HEK293T (cell line): ENCODE data around the gene AQP1.

Source experiments
- BHLHE40 ChIP-seq: fragments of 450-650 bp; IDR thresholded peaks from 2 replicates; pipeline ENCODE4 v1.6.1; 2016; ENCODE audit warnings: mild to moderate bottlenecking, moderate library complexity, borderline replicate concordance
- L3MBTL2 ChIP-seq: fragments of 450-650 bp; conservative IDR thresholded peaks from 2 replicates; pipeline ENCODE4 v1.6.1; 2016; ENCODE audit warnings: mild to moderate bottlenecking
- SP1 ChIP-seq: fragments of 450-650 bp; IDR thresholded peaks from 2 replicates; pipeline ENCODE4 v1.6.1; 2017
- SUZ12 ChIP-seq: fragments of 450-650 bp; IDR thresholded peaks from 2 replicates; pipeline ENCODE4 v1.6.1; 2016; ENCODE audit warnings: mild to moderate bottlenecking

DNA sequence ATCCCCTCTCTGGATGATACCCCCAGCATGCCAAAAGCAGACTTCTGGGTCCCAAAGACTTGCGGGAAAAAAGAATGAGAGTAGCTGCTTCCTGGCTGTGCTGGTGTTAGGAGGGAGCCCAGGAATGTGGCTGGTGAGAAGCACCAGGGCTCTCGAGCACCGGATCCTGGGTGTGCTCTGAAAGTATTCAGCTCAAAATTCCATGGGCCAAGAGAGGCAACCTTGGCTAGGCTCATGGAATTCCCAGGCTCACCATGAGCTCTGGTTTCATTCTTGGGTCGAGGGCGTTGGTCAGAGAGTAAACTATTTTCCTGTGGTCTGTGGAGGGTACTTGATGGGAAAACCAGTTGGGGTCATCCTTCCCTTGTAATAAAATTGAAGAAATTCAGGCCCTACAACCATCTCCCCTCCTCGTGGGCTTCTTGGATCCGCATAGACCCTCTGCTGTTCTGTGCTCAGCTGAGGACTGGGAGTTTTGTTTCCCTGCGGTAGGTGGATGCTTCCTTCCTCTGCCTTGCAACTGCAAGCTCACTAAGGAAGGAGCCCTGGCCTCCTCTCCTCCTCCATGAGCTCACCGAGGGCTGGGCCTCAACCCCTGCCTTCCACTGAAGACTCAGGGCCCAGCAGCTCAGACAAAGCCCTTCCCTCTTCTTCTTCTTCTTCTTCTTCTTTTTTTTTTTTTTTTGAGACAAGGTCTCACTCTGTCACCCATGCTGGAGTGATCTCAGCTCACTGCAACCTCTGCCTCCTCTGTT, 34.5 kb upstream of the AQP1 start:
- TF ChIP-seq BHLHE40 (no peak), SUZ12 (no peak), L3MBTL2 (no peak), SP1 (no peak)
